ENCODE results near the gene NIM1K. TPM values are rescaled to one million over a fixed set of nuclear protein-coding genes. Genes with fewer than 3 reads are reported as not detected.
"Not testable (repeated sequence)": the region's sequence is repeated elsewhere in the genome, so short reads cannot be mapped to it uniquely, and the experiment has no call there.

NIM1K gene
- total and polyA plus RNA-seq, 2 donors (not counting 3 experiments of a cell fraction or from before 2014, with no cell fraction given): 0.04 to 0.49 TPM

- Histone ChIP-seq H3K9me1 (replicated peaks; ENCODE audit: control insufficient read depth, extremely low read depth, insufficient read depth, low read length) (no peaks in the 10 kb centered on the region), H3K27ac (ENCODE audit: insufficient read depth, low read depth, low read length) (no peak overlapping the region), H3K4me2 (ENCODE audit: insufficient read depth, low read length) (no peak overlapping the region), H2AFZ (ENCODE audit: low read depth, low read length) (no peak overlapping the region), H3K79me2 (ENCODE audit: control insufficient read depth, insufficient read depth, low read length) (no peaks in the 10 kb centered on the region), H3K27me3 (ENCODE audit: control insufficient read depth in 2 of 2, insufficient read depth in 2 of 2, low read length in 2 of 2) (peaks cover 5 to 21% of the 10 kb centered on the region in 2 experiments), H3K4me1 (ENCODE audit: control insufficient read depth, extremely low read depth, insufficient read depth, low read length) (peaks cover 4% of the 10 kb centered on the region), H3K9ac (replicated peaks; ENCODE audit: extremely low read depth, insufficient read depth, low read length) (no peak overlapping the region), H3K4me3 (replicated peaks in 1 of 3; ENCODE audit: insufficient read depth in 1 of 3, low read depth in 1 of 3, low read length in 3 of 3) (no peak overlapping the region), H3K9me3 (replicated peaks; ENCODE audit: control insufficient read depth, insufficient read depth, low read length) (no peaks in the 10 kb centered on the region), H4K20me1 (replicated peaks; ENCODE audit: control insufficient read depth, extremely low read depth, insufficient read depth, low read length) (no peaks in the 10 kb centered on the region), H3K36me3 (ENCODE audit: control insufficient read depth in 2 of 2, extremely low read depth in 1 of 2, insufficient read depth in 2 of 2, low read length in 2 of 2) (no peaks in the 10 kb centered on the region)
- dilution Hi-C loops (cut with MboI; ENCODE audit: extremely low pct_ligation_motif_present, low sequenced_read_pairs) (no loop called here), intact Hi-C loops (cut with micrococcal nuclease) (no loop called here)
- TF ChIP-seq EZH2 (IDR thresholded peaks at IDR 0.05; ENCODE audit: borderline replicate concordance, low read depth, low read length, severe bottlenecking): no peak
- TF ChIP-seq JUN (IDR thresholded peaks at IDR 0.05; ENCODE audit: borderline replicate concordance, insufficient read depth, insufficient read length, low read depth): no peak
- CTCF ChIA-PET: no interaction called here
- BruUV-seq (replicated peaks): no TSS peak
- DNase-seq (ENCODE audit: low read depth, low spot score) (no peak), FAIRE-seq (no peak)
- POLR2A ChIA-PET: no interaction called here
These were observed 5.5 kb downstream of the NIM1K start for GRCh38 chr5:43197535-43197934.

GRCh38 chr5:43201442-43201841 is 9.4 kb downstream of the NIM1K start:
- intact Hi-C loops (cut with micrococcal nuclease); dilution Hi-C loops (cut with MboI; ENCODE audit: extremely low pct_ligation_motif_present, low sequenced_read_pairs): not testable (repeated sequence)
- CTCF ChIA-PET: interaction anchor here (0.8 to 1.4 kb wide), 2 partner anchors 8 to 22 kb away, joined by 3 to 4 read pairs; no protein-coding TSS in a partner anchor

More at GRCh38 chr5:43201442-43201841, 9.4 kb downstream of the NIM1K start:
- H3K4me3 ChIP-seq (replicated peaks in 1 of 3; ENCODE audit: insufficient read depth in 1 of 3, low read depth in 1 of 3, low read length in 3 of 3); H3K27ac ChIP-seq (ENCODE audit: insufficient read depth, low read depth, low read length); BruUV-seq (replicated peaks); H3K9me1 ChIP-seq (replicated peaks; ENCODE audit: control insufficient read depth, extremely low read depth, insufficient read depth, low read length); H3K27me3 ChIP-seq (ENCODE audit: control insufficient read depth in 2 of 2, insufficient read depth in 2 of 2, low read length in 2 of 2); FAIRE-seq; H3K9me3 ChIP-seq (replicated peaks; ENCODE audit: control insufficient read depth, insufficient read depth, low read length); H3K79me2 ChIP-seq (ENCODE audit: control insufficient read depth, insufficient read depth, low read length); H3K4me2 ChIP-seq (ENCODE audit: insufficient read depth, low read length); H3K4me1 ChIP-seq (ENCODE audit: control insufficient read depth, extremely low read depth, insufficient read depth, low read length); H3K9ac ChIP-seq (replicated peaks; ENCODE audit: extremely low read depth, insufficient read depth, low read length); DNase-seq (ENCODE audit: low read depth, low spot score); H4K20me1 ChIP-seq (replicated peaks; ENCODE audit: control insufficient read depth, extremely low read depth, insufficient read depth, low read length); H3K36me3 ChIP-seq (ENCODE audit: control insufficient read depth in 2 of 2, extremely low read depth in 1 of 2, insufficient read depth in 2 of 2, low read length in 2 of 2); H2AFZ ChIP-seq (ENCODE audit: low read depth, low read length): not testable (repeated sequence)
- POLR2A ChIA-PET: interaction anchor here (0.7 kb wide), 1 partner anchor 1287 kb away, joined by 3 read pairs; no protein-coding TSS in a partner anchor
